ENCODE results near the gene COQ10A.

The COQ10A gene

DNA sequence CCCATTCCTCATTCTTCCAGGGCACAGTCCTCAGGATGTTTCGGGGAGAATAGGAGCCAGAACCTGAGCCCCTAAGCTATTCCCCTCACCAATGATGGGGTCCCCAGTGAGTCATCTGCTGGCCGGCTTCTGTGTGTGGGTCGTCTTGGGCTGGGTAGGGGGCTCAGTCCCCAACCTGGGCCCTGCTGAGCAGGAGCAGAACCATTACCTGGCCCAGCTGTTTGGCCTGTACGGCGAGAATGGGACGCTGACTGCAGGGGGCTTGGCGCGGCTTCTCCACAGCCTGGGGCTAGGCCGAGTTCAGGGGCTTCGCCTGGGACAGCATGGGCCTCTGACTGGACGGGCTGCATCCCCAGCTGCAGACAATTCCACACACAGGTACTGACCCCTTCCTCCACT is 35.6 kb upstream of the COQ10A start:
- Histone ChIP-seq H3K4me3 (ENCODE audit: low read length) (no peak overlapping the region), H3K79me2 (ENCODE audit: low read length) (no peaks in the 10 kb centered on the region), H3K9ac (ENCODE audit: low read length) (no peak overlapping the region), H3K27me3 (ENCODE audit: low read depth, low read length) (no peaks in the 10 kb centered on the region), H2AFZ (ENCODE audit: low read depth, low read length) (no peak overlapping the region), H3K4me1 (ENCODE audit: low read length) (no peaks in the 10 kb centered on the region), H3K36me3 (replicated peaks; ENCODE audit: low read depth, low read length) (no peaks in the 10 kb centered on the region), H3K9me3 (ENCODE audit: insufficient read depth, low read length) (no peaks in the 10 kb centered on the region), H3K27ac (ENCODE audit: low read length) (no peak overlapping the region), H4K20me1 (ENCODE audit: insufficient read depth, low read length) (no peaks in the 10 kb centered on the region), H3K4me2 (ENCODE audit: low read length) (no peak overlapping the region)
- TF ChIP-seq, protein P1, sequence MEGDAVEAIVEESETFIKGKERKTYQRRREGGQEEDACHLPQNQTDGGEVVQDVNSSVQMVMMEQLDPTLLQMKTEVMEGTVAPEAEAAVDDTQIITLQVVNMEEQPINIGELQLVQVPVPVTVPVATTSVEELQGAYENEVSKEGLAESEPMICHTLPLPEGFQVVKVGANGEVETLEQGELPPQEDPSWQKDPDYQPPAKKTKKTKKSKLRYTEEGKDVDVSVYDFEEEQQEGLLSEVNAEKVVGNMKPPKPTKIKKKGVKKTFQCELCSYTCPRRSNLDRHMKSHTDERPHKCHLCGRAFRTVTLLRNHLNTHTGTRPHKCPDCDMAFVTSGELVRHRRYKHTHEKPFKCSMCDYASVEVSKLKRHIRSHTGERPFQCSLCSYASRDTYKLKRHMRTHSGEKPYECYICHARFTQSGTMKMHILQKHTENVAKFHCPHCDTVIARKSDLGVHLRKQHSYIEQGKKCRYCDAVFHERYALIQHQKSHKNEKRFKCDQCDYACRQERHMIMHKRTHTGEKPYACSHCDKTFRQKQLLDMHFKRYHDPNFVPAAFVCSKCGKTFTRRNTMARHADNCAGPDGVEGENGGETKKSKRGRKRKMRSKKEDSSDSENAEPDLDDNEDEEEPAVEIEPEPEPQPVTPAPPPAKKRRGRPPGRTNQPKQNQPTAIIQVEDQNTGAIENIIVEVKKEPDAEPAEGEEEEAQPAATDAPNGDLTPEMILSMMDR (IDR thresholded peaks at IDR 0.05; ENCODE audit: low read depth, low read length), result no peak
- TF ChIP-seq EZH2phosphoT487 (IDR thresholded peaks at IDR 0.05; ENCODE audit: low read depth), result no peak

DNA sequence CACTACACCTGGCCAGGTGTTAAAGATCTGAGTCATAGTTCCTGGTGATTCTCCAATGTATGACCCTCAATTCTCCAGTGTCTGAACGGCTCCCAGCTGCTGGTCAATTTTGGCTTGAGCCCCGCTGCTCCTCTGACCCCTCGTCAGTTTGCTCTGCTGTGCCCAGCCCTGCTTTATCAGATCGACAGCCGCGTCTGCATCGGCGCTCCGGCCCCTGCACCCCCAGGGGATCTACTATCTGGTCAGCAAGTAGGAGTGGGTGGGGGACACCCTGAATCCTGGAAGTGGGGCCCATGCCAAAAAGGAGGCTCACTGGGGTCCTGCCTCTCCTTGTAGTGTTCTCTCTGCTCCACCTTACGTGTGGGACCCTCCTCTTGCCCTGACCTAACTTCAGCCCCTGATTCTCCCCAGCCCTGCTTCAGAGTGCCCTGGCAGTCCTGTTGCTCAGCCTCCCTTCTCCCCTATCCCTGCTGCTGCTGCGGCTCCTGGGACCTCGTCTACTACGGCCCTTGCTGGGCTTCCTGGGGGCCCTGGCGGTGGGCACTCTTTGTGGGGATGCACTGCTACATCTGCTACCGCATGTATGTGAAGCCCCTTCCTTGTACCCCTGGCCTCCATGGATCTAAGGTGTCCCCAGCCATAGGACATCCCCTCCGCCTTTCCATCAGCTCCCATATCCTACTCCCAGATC is 31.9 kb upstream of the COQ10A start:
- no peaks in the 10 kb centered on the region for H3K9me3 ChIP-seq (ENCODE audit: insufficient read depth, low read length)
- H3K4me1 ChIP-seq (ENCODE audit: low read length), result no peaks in the 10 kb centered on the region
- H4K20me1 ChIP-seq (ENCODE audit: insufficient read depth, low read length), result no peaks in the 10 kb centered on the region
- no peak overlapping the region for H3K27ac ChIP-seq (ENCODE audit: low read length)
- H3K27me3 ChIP-seq (ENCODE audit: low read depth, low read length), result no peaks in the 10 kb centered on the region
- H3K79me2 ChIP-seq (ENCODE audit: low read length), result no peaks in the 10 kb centered on the region
- TF ChIP-seq, protein P1 (IDR thresholded peaks at IDR 0.05; ENCODE audit: low read depth, low read length), result no peak
- TF ChIP-seq EZH2phosphoT487 (IDR thresholded peaks at IDR 0.05; ENCODE audit: low read depth), result no peak
- H3K4me3 ChIP-seq (ENCODE audit: low read length), result no peak overlapping the region
- no peaks in the 10 kb centered on the region for H3K36me3 ChIP-seq (replicated peaks; ENCODE audit: low read depth, low read length)
- H2AFZ ChIP-seq (ENCODE audit: low read depth, low read length), result no peak overlapping the region
- H3K4me2 ChIP-seq (ENCODE audit: low read length), result no peak overlapping the region
- H3K9ac ChIP-seq (ENCODE audit: low read length), result no peak overlapping the region

GRCh38 chr12:56236091-56236490 is 30.7 kb upstream of the COQ10A start:
- H3K4me3 ChIP-seq (ENCODE audit: low read length), result no peak overlapping the region
- no peaks in the 10 kb centered on the region for H3K27me3 ChIP-seq (ENCODE audit: low read depth, low read length)
- TF ChIP-seq, protein P1 (IDR thresholded peaks at IDR 0.05; ENCODE audit: low read depth, low read length), result no peak
- TF ChIP-seq EZH2phosphoT487 (IDR thresholded peaks at IDR 0.05; ENCODE audit: low read depth), result no peak
- no peak overlapping the region for H3K27ac ChIP-seq (ENCODE audit: low read length)
- no peak overlapping the region for H2AFZ ChIP-seq (ENCODE audit: low read depth, low read length)
- peaks cover 6% of the 10 kb centered on the region for H3K36me3 ChIP-seq (replicated peaks; ENCODE audit: low read depth, low read length)
- no peaks in the 10 kb centered on the region for H3K9me3 ChIP-seq (ENCODE audit: insufficient read depth, low read length)
- no peaks in the 10 kb centered on the region for H4K20me1 ChIP-seq (ENCODE audit: insufficient read depth, low read length)
- H3K4me2 ChIP-seq (ENCODE audit: low read length), result no peak overlapping the region
- H3K4me1 ChIP-seq (ENCODE audit: low read length), result no peaks in the 10 kb centered on the region
- no peak overlapping the region for H3K9ac ChIP-seq (ENCODE audit: low read length)
- H3K79me2 ChIP-seq (ENCODE audit: low read length), result no peaks in the 10 kb centered on the region

DNA sequence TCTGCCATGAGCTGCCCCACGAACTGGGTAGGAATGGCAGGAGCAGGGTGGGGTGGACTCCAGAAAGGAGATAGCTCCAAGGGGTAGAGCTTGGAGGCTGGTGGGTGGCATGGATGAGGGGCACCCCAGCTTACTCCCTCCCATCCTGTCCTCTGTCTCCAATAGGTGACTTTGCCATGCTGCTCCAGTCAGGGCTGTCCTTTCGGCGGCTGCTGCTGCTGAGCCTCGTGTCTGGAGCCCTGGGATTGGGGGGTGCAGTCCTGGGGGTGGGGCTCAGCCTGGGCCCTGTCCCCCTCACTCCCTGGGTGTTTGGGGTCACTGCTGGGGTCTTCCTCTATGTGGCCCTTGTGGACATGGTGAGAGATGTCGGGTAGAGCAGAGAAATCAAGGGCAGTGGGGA is 29.8 kb upstream of the COQ10A start:
- no peaks in the 10 kb centered on the region for H3K9me3 ChIP-seq (ENCODE audit: insufficient read depth, low read length)
- H2AFZ ChIP-seq (ENCODE audit: low read depth, low read length), result no peak overlapping the region
- no peaks in the 10 kb centered on the region for H3K79me2 ChIP-seq (ENCODE audit: low read length)
- H3K27ac ChIP-seq (ENCODE audit: low read length), result no peak overlapping the region
- H3K4me1 ChIP-seq (ENCODE audit: low read length), result no peaks in the 10 kb centered on the region
- H4K20me1 ChIP-seq (ENCODE audit: insufficient read depth, low read length), result no peaks in the 10 kb centered on the region
- H3K36me3 ChIP-seq (replicated peaks; ENCODE audit: low read depth, low read length), result peaks cover 11% of the 10 kb centered on the region
- H3K4me2 ChIP-seq (ENCODE audit: low read length), result no peak overlapping the region
- no peaks in the 10 kb centered on the region for H3K27me3 ChIP-seq (ENCODE audit: low read depth, low read length)
- H3K9ac ChIP-seq (ENCODE audit: low read length), result no peak overlapping the region
- TF ChIP-seq EZH2phosphoT487 (IDR thresholded peaks at IDR 0.05; ENCODE audit: low read depth), result no peak
- H3K4me3 ChIP-seq (ENCODE audit: low read length), result no peak overlapping the region
